Measurements from ENCODE around the gene RPAP2.

RPAP2 gene

GRCh38 chr1:92408825-92409224 is 110.0 kb downstream of the RPAP2 start:
- TF ChIP-seq EZH2 (IDR thresholded peaks at IDR 0.05; ENCODE audit: borderline replicate concordance, low read length), result no peak
- no peak for TF ChIP-seq CTCF (IDR thresholded peaks at IDR 0.05; ENCODE audit: low read length)
- Histone ChIP-seq H3K9me3 (ENCODE audit: low read length) (no peaks in the 10 kb centered on the region), H3K36me3 (ENCODE audit: insufficient read depth, low read length) (no peaks in the 10 kb centered on the region), H3K4me2 (ENCODE audit: low read length) (no peak overlapping the region), H3K4me3 (ENCODE audit: low read depth, low read length, poor library complexity, severe bottlenecking) (no peak overlapping the region), H3F3A (ENCODE audit: insufficient read depth, low read length) (no peaks in the 10 kb centered on the region), H3K27me3 (ENCODE audit: insufficient read depth, low read length) (no peaks in the 10 kb centered on the region), H3K79me2 (ENCODE audit: insufficient read depth, low read length) (no peaks in the 10 kb centered on the region), H3K9ac (ENCODE audit: low read length) (no peak overlapping the region), H4K20me1 (ENCODE audit: insufficient read depth, low read length) (no peaks in the 10 kb centered on the region), H3K4me1 (ENCODE audit: insufficient read depth, low read length, severe bottlenecking) (no peaks in the 10 kb centered on the region), H2AFZ (ENCODE audit: low read length) (no peak overlapping the region), H3K27ac (ENCODE audit: low read depth, low read length, poor library complexity, severe bottlenecking) (no peak overlapping the region), H3K9me2 (ENCODE audit: low read depth, low read length) (no peaks in the 10 kb centered on the region)

- Histone ChIP-seq H3K4me1 (ENCODE audit: insufficient read depth, low read length, severe bottlenecking) (no peaks in the 10 kb centered on the region), H3K9ac (ENCODE audit: low read length) (no peak overlapping the region), H3K27ac (ENCODE audit: low read depth, low read length, poor library complexity, severe bottlenecking) (no peak overlapping the region), H3K4me2 (ENCODE audit: low read length) (no peak overlapping the region), H3K9me3 (ENCODE audit: low read length) (no peaks in the 10 kb centered on the region), H3K4me3 (ENCODE audit: low read depth, low read length, poor library complexity, severe bottlenecking) (no peak overlapping the region), H4K20me1 (ENCODE audit: insufficient read depth, low read length) (no peaks in the 10 kb centered on the region), H2AFZ (ENCODE audit: low read length) (no peak overlapping the region), H3K27me3 (ENCODE audit: insufficient read depth, low read length) (no peaks in the 10 kb centered on the region), H3K9me2 (ENCODE audit: low read depth, low read length) (no peaks in the 10 kb centered on the region), H3F3A (ENCODE audit: insufficient read depth, low read length) (no peaks in the 10 kb centered on the region), H3K79me2 (ENCODE audit: insufficient read depth, low read length) (no peaks in the 10 kb centered on the region), H3K36me3 (ENCODE audit: insufficient read depth, low read length) (no peaks in the 10 kb centered on the region)
- TF ChIP-seq CTCF (IDR thresholded peaks at IDR 0.05; ENCODE audit: low read length) (no peak), EZH2 (IDR thresholded peaks at IDR 0.05; ENCODE audit: borderline replicate concordance, low read length) (no peak)
Measured at GRCh38 chr1:92409946-92410549, 111.2 kb downstream of the RPAP2 start.

- Histone ChIP-seq H3K27me3 (ENCODE audit: insufficient read depth, low read length) (no peaks in the 10 kb centered on the region), H3F3A (ENCODE audit: insufficient read depth, low read length) (no peaks in the 10 kb centered on the region), H3K79me2 (ENCODE audit: insufficient read depth, low read length) (no peaks in the 10 kb centered on the region), H2AFZ (ENCODE audit: low read length) (no peak overlapping the region), H3K9me2 (ENCODE audit: low read depth, low read length) (no peaks in the 10 kb centered on the region), H3K36me3 (ENCODE audit: insufficient read depth, low read length) (no peaks in the 10 kb centered on the region), H3K4me3 (ENCODE audit: low read depth, low read length, poor library complexity, severe bottlenecking) (no peak overlapping the region), H4K20me1 (ENCODE audit: insufficient read depth, low read length) (no peaks in the 10 kb centered on the region), H3K27ac (ENCODE audit: low read depth, low read length, poor library complexity, severe bottlenecking) (no peak overlapping the region), H3K4me2 (ENCODE audit: low read length) (no peak overlapping the region), H3K4me1 (ENCODE audit: insufficient read depth, low read length, severe bottlenecking) (no peaks in the 10 kb centered on the region), H3K9me3 (ENCODE audit: low read length) (no peaks in the 10 kb centered on the region), H3K9ac (ENCODE audit: low read length) (no peak overlapping the region)
- TF ChIP-seq EZH2 (IDR thresholded peaks at IDR 0.05; ENCODE audit: borderline replicate concordance, low read length) (no peak), CTCF (IDR thresholded peaks at IDR 0.05; ENCODE audit: low read length) (no peak)
Measured at GRCh38 chr1:92410706-92411105, 111.8 kb downstream of the RPAP2 start.
